ENCODE data around the gene KPNA1.

GRCh38 chr3:122456074-122456473, 58.7 kb downstream of the KPNA1 start:
- TF ChIP-seq POLR2A (IDR thresholded peaks at IDR 0.05) (no peak), CTCF (IDR thresholded peaks at IDR 0.05) (no peak)

Data from esophagus squamous epithelium (tissue), 4 donors.